GM12878 (cell line): Measurements from ENCODE around the gene SPAG16. TPM values are rescaled to one million over a fixed set of nuclear protein-coding genes. Genes with fewer than 3 reads are reported as not detected.

Experiments
- ATAC-seq: fragments of 200-7000 bp; cut with Tn5 transposase; 3 replicates; pipeline ENCODE4 v1.9.1; 2020; ENCODE audit warnings: mild to moderate bottlenecking, moderate library complexity
- BruUV-seq: library from RNA; stranded (reverse); fragments of 400-500 nt; replicated peaks from 2 replicates; lab custom pipeline; 2021; lab: Mats Ljungman, UMichigan
- CTCF ChIA-PET: fragments of 300-600 bp; sonication (Branson Sonifier 250); formaldehyde crosslinking; extraction: SDS; loops from one replicate; lab custom pipeline; 2021; ENCODE audit warnings: inconsistent platforms; lab: Yijun Ruan, JAX
- POLR2A ChIA-PET: fragments of 350-600 bp; formaldehyde crosslinking; extraction: SDS; loops from one replicate; lab custom pipeline; 2021; ENCODE audit warnings: inconsistent platforms; lab: Charles Lee
- RAD21 ChIA-PET: fragments of 300-600 bp; sonication (Branson Sonifier 250); formaldehyde crosslinking; loops from one replicate; lab custom pipeline; 2023; ENCODE audit warnings: antibody characterized with exemption; ENCODE audit not compliant: unreplicated experiment; lab: Charles Lee
- SMC1A ChIA-PET: fragments of 300-600 bp; sonication (Branson Sonifier 250); formaldehyde crosslinking; loops from one replicate; lab custom pipeline; 2023; ENCODE audit not compliant: unreplicated experiment, uncharacterized antibody; lab: Charles Lee
- DNase-seq: peaks from one replicate; pipeline ENCODE4 v3.0.0-alpha.2; 2011; ENCODE audit warnings: low read depth, low spot score
- FAIRE-seq: peaks from 3 replicates; lab custom pipeline; 2011; peaks lifted over from hg19 to GRCh38; lab: Jason Lieb, UNC
- H2AFZ ChIP-seq: 2 replicates; pipeline ENCODE4 v1.6.0; 2011; ENCODE audit warnings: low read depth, low read length, control low read depth; ENCODE audit not compliant: control insufficient read depth
- H3K27ac ChIP-seq: 2 replicates; pipeline ENCODE4 v1.5.1; 2011; ENCODE audit warnings: control low read depth; ENCODE audit not compliant: control insufficient read depth, insufficient read depth
- H3K27me3 ChIP-seq, 2 experiments: replicated peaks in 1 of 2; 2 replicates each; pipeline versions ENCODE4 v1.6.0 to v1.6.1; 2011; ENCODE audit warnings: low read length in 1 of 2; ENCODE audit not compliant: control insufficient read depth in 2 of 2, insufficient read depth in 2 of 2
- H3K36me3 ChIP-seq, 2 experiments: 2 replicates each; pipeline ENCODE4 v1.5.1; 2011; ENCODE audit warnings: low read length in 1 of 2; ENCODE audit not compliant: control insufficient read depth in 2 of 2, insufficient read depth in 2 of 2
- H3K4me1 ChIP-seq: 2 replicates; pipeline ENCODE4 v1.6.1; 2011; ENCODE audit warnings: mild to moderate bottlenecking, low read length, moderate library complexity, mixed read lengths; ENCODE audit not compliant: control insufficient read depth, insufficient read depth
- H3K4me2 ChIP-seq: 2 replicates; pipeline ENCODE4 v1.6.0; 2011; ENCODE audit warnings: control low read depth; ENCODE audit not compliant: control insufficient read depth, insufficient read depth
- H3K4me3 ChIP-seq: fragments of 200-600 bp; sonication (generic); 2 replicates; pipeline ENCODE4 v1.5.1; 2016
- H3K79me2 ChIP-seq: 2 replicates; pipeline ENCODE4 v1.6.0; 2011; ENCODE audit warnings: low read length; ENCODE audit not compliant: control insufficient read depth, insufficient read depth
- H3K9ac ChIP-seq: 2 replicates; pipeline ENCODE4 v1.8.0; 2011; ENCODE audit warnings: low read length, control low read depth, mixed read lengths; ENCODE audit not compliant: control insufficient read depth, insufficient read depth
- H3K9me3 ChIP-seq: replicated peaks from 3 replicates; pipeline ENCODE4 v1.5.1; 2011; ENCODE audit warnings: mild to moderate bottlenecking, low read length; ENCODE audit not compliant: control insufficient read depth, insufficient read depth
- H4K20me1 ChIP-seq: 2 replicates; pipeline ENCODE4 v1.6.0; 2011; ENCODE audit not compliant: control insufficient read depth, insufficient read depth
- CEBPZ ChIP-seq: fragments of 150-350 bp; IDR thresholded peaks from 2 replicates; pipeline ENCODE4 v1.6.1; 2016; ENCODE audit warnings: low read depth, low read length
- E2F4 ChIP-seq: IDR thresholded peaks from 2 replicates; pipeline ENCODE4 v1.6.1; 2012; ENCODE audit warnings: low read depth, low read length, improper control_type of control experiment
- IKZF1 ChIP-seq: fragments of 450-650 bp; conservative IDR thresholded peaks from 2 replicates; pipeline ENCODE4 v1.6.1; 2017; ENCODE audit warnings: antibody characterized with exemption, mild to moderate bottlenecking
- IKZF2 ChIP-seq, 2 experiments: fragments of 450-650 bp; IDR thresholded peaks; 2 replicates each; pipeline ENCODE4 v1.6.1; 2017; ENCODE audit warnings: mild to moderate bottlenecking in 2 of 2, moderate library complexity in 2 of 2
- MYC ChIP-seq: IDR thresholded peaks from 2 replicates; pipeline ENCODE4 v1.6.1; 2011; ENCODE audit warnings: mild to moderate bottlenecking, low read length, moderate library complexity, inconsistent platforms; ENCODE audit not compliant: insufficient read depth, insufficient replicate concordance, insufficient read length, severe bottlenecking
- NRF1 ChIP-seq: conservative IDR thresholded peaks from 2 replicates; pipeline ENCODE4 v1.6.1; 2011; ENCODE audit warnings: mild to moderate bottlenecking, low read depth, low read length, improper control_type of control experiment
- RBBP5 ChIP-seq: fragments of 200-600 bp; sonication (generic); conservative IDR thresholded peaks from 2 replicates; pipeline ENCODE4 v1.6.1; 2016
- TCF12 ChIP-seq: IDR thresholded peaks from 2 replicates; pipeline ENCODE4 v1.6.1; 2011; ENCODE audit warnings: low read depth, mild to moderate bottlenecking, low read length
- TCF7 ChIP-seq: IDR thresholded peaks from 2 replicates; pipeline ENCODE4 v1.6.1; 2014; ENCODE audit warnings: antibody characterized with exemption, borderline replicate concordance
- ZNF687 ChIP-seq: fragments of 450-650 bp; IDR thresholded peaks from 2 replicates; pipeline ENCODE4 v1.6.1; 2017; ENCODE audit warnings: mild to moderate bottlenecking, moderate library complexity
- ZZZ3 ChIP-seq: IDR thresholded peaks from 2 replicates; pipeline ENCODE4 v1.6.1; 2011; ENCODE audit warnings: low read depth; ENCODE audit not compliant: control insufficient read depth, insufficient read length
- WGBS: methylation state at CpG from one replicate; pipeline ENCODE4 v1.1.6; 2016; ENCODE audit warnings: low lambda C conversion rate; ENCODE audit not compliant: insufficient replicate concordance, insufficient coverage; ENCODE audit errors: missing lambda C conversion rate; 5-methylcytosine and 5-hydroxymethylcytosine counted together
- in situ Hi-C: fragments of 300-500 bp; cut with MboI; formaldehyde crosslinking; loops from 9 replicates; pipeline ENCODE4 v1.14.3; 2018; ENCODE audit warnings: mixed read lengths
- intact Hi-C: fragments of 100-400 bp; cut with micrococcal nuclease; formaldehyde crosslinking; loops from one replicate; pipeline ENCODE4 v1.14.2; 2022; ENCODE audit not compliant: unreplicated experiment
- polyA plus RNA-seq, 11 experiments: library from polyadenylated mRNA; depleted of rRNA in 4 of 11; unstranded in 6 of 11; stranded (reverse) in 5 of 11; fragments of >200 nt; fragmentation: Nextera tagmentation in 4 of 11; fragmentation: Illumina TruSeq in 1 of 11; extraction: Ambion mirVana in 4 of 11; extraction: Trizol in 1 of 11; gene quantifications; 1 replicate in 1 of 11; 2 replicates in 10 of 11; pipeline versions ENCODE4 v1.2.1 to v1.2.3, GENCODE V29; 2011 to 2016; ENCODE audit warnings: inconsistent platforms in 2 of 11, missing spikeins in 2 of 11, low read depth in 1 of 11
- total RNA-seq, 4 experiments: library from RNA; depleted of rRNA in 3 of 4; stranded (reverse); fragments of >200 nt in 3 of 4; fragmentation: Illumina TruSeq in 1 of 4; extraction: Trizol in 1 of 4; gene quantifications; 2 replicates each; pipeline versions ENCODE4 v1.2.1 to v1.2.3, GENCODE V29; 2013 to 2021

Gene SPAG16
- total and polyA plus RNA-seq, 10 of the 15 experiments (the other 5 are each of a cell fraction or from before 2014, with no cell fraction given), result 6.0 to 25.0 (median 15.2) TPM

GRCh38 chr2:214052235-214052634 lies 768.0 kb downstream of the SPAG16 start (continued):
- TF ChIP-seq ZNF687 (no peak), IKZF2 (IDR thresholded peaks at IDR 0.05) (no peak), MYC (no peak)

GRCh38 chr2:214057986-214058385 lies 773.7 kb downstream of the SPAG16 start:
- in situ Hi-C loops (no loop called here), intact Hi-C loops (no loop called here)
- Histone ChIP-seq H4K20me1 (no peaks in the 10 kb centered on the region), H3K27ac (no peak overlapping the region), H3K9ac (no peak overlapping the region), H2AFZ (no peak overlapping the region), H3K4me1 (no peaks in the 10 kb centered on the region), H3K27me3 (no peaks in the 10 kb centered on the region), H3K36me3 (no peaks in the 10 kb centered on the region), H3K9me3 (no peaks in the 10 kb centered on the region), H3K4me2 (no peak overlapping the region), H3K79me2 (no peaks in the 10 kb centered on the region), H3K4me3 (no peak overlapping the region)
- ChIA-PET POLR2A (no interaction called here), SMC1A (no interaction called here), RAD21 (no interaction called here), CTCF (interaction anchor here (0.6 to 0.7 kb wide), 3 partner anchors 12 to 1787 kb away, joined by 3 to 4 read pairs (median 3); no protein-coding TSS in a partner anchor)
- BruUV-seq, result no TSS peak
- DNase-seq (no peak), ATAC-seq (no peak; the same call in 2 of the 3 replicates), FAIRE-seq (no peak)
- 0% methylated on average over 2 of the region's 2 CpGs for WGBS
- TF ChIP-seq NRF1 (no peak), ZZZ3 (no peak), IKZF1 (no peak), TCF12 (no peak), RBBP5 (no peak), TCF7 (no peak), CEBPZ (no peak), E2F4 (no peak)
